ENCODE data around the gene PDGFD. TPM values are rescaled to one million over a fixed set of nuclear protein-coding genes. Genes with fewer than 3 reads are reported as not detected.

Gene PDGFD
- total RNA-seq, 1 donor from 2014 or later: 0.49 TPM

- TF ChIP-seq, protein P1, sequence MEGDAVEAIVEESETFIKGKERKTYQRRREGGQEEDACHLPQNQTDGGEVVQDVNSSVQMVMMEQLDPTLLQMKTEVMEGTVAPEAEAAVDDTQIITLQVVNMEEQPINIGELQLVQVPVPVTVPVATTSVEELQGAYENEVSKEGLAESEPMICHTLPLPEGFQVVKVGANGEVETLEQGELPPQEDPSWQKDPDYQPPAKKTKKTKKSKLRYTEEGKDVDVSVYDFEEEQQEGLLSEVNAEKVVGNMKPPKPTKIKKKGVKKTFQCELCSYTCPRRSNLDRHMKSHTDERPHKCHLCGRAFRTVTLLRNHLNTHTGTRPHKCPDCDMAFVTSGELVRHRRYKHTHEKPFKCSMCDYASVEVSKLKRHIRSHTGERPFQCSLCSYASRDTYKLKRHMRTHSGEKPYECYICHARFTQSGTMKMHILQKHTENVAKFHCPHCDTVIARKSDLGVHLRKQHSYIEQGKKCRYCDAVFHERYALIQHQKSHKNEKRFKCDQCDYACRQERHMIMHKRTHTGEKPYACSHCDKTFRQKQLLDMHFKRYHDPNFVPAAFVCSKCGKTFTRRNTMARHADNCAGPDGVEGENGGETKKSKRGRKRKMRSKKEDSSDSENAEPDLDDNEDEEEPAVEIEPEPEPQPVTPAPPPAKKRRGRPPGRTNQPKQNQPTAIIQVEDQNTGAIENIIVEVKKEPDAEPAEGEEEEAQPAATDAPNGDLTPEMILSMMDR (IDR thresholded peaks at IDR 0.05; ENCODE audit: partially characterized antibody, unreplicated experiment): no peak
- Mint-ChIP-seq H3K4me1 (ENCODE audit: low read depth, unreplicated experiment) (peaks cover 7% of the 10 kb centered on the region), H3K4me3 (ENCODE audit: unreplicated experiment) (no peak overlapping the region), H3K27ac (ENCODE audit: unreplicated experiment) (no peak overlapping the region), H3K36me3 (ENCODE audit: unreplicated experiment) (no peaks in the 10 kb centered on the region), H3K27me3 (ENCODE audit: unreplicated experiment) (no peaks in the 10 kb centered on the region), H3K9me3 (ENCODE audit: unreplicated experiment) (no peaks in the 10 kb centered on the region)
- DNase-seq: no peak
Measured at GRCh38 chr11:104198576-104198975, 34.6 kb upstream of the PDGFD start.

DNA sequence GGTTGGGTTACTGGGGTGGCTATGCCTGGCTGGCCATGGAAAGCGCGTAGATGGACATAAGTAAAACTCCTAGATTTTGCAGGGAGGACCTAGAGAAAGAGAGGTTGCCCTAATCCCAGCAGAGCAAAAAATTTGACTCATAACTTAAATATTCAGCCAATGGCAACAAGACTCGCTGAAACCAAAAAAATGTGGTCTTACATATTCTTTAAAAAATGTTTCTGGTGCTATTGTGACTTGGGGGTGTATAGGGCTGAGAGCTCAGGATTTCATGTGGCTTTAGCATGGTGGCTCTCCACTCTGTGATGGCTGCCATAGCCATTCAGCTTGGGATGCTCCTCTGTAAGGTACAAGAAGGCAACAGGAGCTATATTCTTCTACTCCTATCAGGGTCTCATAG is 27.2 kb upstream of the PDGFD start:
- no peak overlapping the region for H3K4me3 Mint-ChIP-seq (ENCODE audit: unreplicated experiment)
- no peaks in the 10 kb centered on the region for H3K36me3 Mint-ChIP-seq (ENCODE audit: unreplicated experiment)
- no peak overlapping the region for H3K27ac Mint-ChIP-seq (ENCODE audit: unreplicated experiment)
- no peaks in the 10 kb centered on the region for H3K4me1 Mint-ChIP-seq (ENCODE audit: low read depth, unreplicated experiment)
- no peaks in the 10 kb centered on the region for H3K9me3 Mint-ChIP-seq (ENCODE audit: unreplicated experiment)
- no peaks in the 10 kb centered on the region for H3K27me3 Mint-ChIP-seq (ENCODE audit: unreplicated experiment)
- TF ChIP-seq, protein P1 (IDR thresholded peaks at IDR 0.05; ENCODE audit: partially characterized antibody, unreplicated experiment): no peak
- no peak for DNase-seq

DNA sequence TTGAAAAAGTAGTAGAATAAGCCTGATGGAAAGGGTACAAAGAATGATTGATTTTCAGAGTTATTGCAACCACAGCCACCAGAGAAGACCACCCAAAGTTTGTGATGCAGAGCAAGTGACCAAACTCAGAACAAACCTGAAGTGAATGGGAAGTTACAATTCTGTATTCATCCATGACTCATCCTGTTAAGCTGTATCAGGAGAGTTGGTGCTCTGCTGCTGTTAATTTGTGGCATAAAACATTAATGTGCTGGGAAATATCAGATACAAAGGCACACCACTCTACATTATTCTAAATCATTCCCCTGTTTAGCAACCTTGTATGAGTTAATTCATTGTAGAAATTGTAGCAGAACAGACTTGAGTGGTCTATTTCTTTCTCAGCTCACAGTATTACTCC is 19.6 kb upstream of the PDGFD start:
- no peak overlapping the region for H3K4me3 Mint-ChIP-seq (ENCODE audit: unreplicated experiment)
- TF ChIP-seq, protein P1 (IDR thresholded peaks at IDR 0.05; ENCODE audit: partially characterized antibody, unreplicated experiment): no peak
- no peaks in the 10 kb centered on the region for H3K27me3 Mint-ChIP-seq (ENCODE audit: unreplicated experiment)
- H3K9me3 Mint-ChIP-seq (ENCODE audit: unreplicated experiment): no peaks in the 10 kb centered on the region
- H3K27ac Mint-ChIP-seq (ENCODE audit: unreplicated experiment): no peak overlapping the region
- H3K36me3 Mint-ChIP-seq (ENCODE audit: unreplicated experiment): no peaks in the 10 kb centered on the region
- no peak for DNase-seq
- no peaks in the 10 kb centered on the region for H3K4me1 Mint-ChIP-seq (ENCODE audit: low read depth, unreplicated experiment)

DNA sequence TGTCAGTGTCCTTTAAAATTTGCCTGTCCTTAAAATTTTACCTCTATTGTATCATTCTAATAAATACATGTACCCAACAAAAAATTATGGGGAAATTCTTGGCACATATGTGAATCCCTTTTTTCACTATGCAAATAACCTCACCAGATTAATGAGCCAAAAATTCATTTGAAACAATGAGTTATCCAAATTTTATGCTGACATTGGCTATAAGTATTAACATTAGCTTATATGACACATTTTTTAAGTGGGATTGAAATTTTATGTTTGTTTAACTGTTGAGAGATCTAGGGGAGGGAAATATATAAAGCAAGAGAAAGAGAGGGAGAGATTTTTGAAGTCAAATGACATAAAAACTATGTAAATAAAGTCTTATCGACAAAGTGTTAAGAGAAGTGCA is 11.8 kb upstream of the PDGFD start:
- TF ChIP-seq, protein P1 (IDR thresholded peaks at IDR 0.05; ENCODE audit: partially characterized antibody, unreplicated experiment): no peak
- H3K36me3 Mint-ChIP-seq (ENCODE audit: unreplicated experiment): no peaks in the 10 kb centered on the region
- H3K9me3 Mint-ChIP-seq (ENCODE audit: unreplicated experiment): no peaks in the 10 kb centered on the region
- no peak overlapping the region for H3K27ac Mint-ChIP-seq (ENCODE audit: unreplicated experiment)
- H3K4me1 Mint-ChIP-seq (ENCODE audit: low read depth, unreplicated experiment): no peaks in the 10 kb centered on the region
- no peak overlapping the region for H3K4me3 Mint-ChIP-seq (ENCODE audit: unreplicated experiment)
- no peaks in the 10 kb centered on the region for H3K27me3 Mint-ChIP-seq (ENCODE audit: unreplicated experiment)
- no peak for DNase-seq

- H3K4me3 Mint-ChIP-seq (ENCODE audit: unreplicated experiment): no peak overlapping the region
- H3K9me3 Mint-ChIP-seq (ENCODE audit: unreplicated experiment): no peaks in the 10 kb centered on the region
- no peaks in the 10 kb centered on the region for H3K27me3 Mint-ChIP-seq (ENCODE audit: unreplicated experiment)
- no peak overlapping the region for H3K27ac Mint-ChIP-seq (ENCODE audit: unreplicated experiment)
- no peak for DNase-seq
- H3K36me3 Mint-ChIP-seq (ENCODE audit: unreplicated experiment): no peaks in the 10 kb centered on the region
- H3K4me1 Mint-ChIP-seq (ENCODE audit: low read depth, unreplicated experiment): no peaks in the 10 kb centered on the region
- TF ChIP-seq, protein P1 (IDR thresholded peaks at IDR 0.05; ENCODE audit: partially characterized antibody, unreplicated experiment): no peak
Measured at GRCh38 chr11:104169091-104169490, 5.1 kb upstream of the PDGFD start.
